GM10266 (cell line): ENCODE measurements around the gene KXD1.
"Not testable (repeated sequence)": the region's sequence is repeated elsewhere in the genome, so short reads cannot be mapped to it uniquely, and the experiment has no call there.

Experiments used
- DNase-seq: peaks from one replicate; pipeline ENCODE4 v3.0.0; 2012; ENCODE audit errors: extremely low spot score
- CTCF ChIP-seq: IDR thresholded peaks from 2 replicates; pipeline ENCODE4 v1.5.1; 2012; ENCODE audit warnings: mild to moderate bottlenecking, low read depth; ENCODE audit not compliant: control insufficient read depth, insufficient read depth; ENCODE audit errors: missing control alignments

KXD1 gene

GRCh38 chr19:18537431-18537830, 20.2 kb upstream of the KXD1 start:
- no peak for DNase-seq
- no peak for TF ChIP-seq CTCF

- no peak for DNase-seq
- TF ChIP-seq CTCF: no peak
These were observed 19.6 kb upstream of the KXD1 start for GRCh38 chr19:18538115-18538514.

- DNase-seq: no peak
- no peak for TF ChIP-seq CTCF
These were observed 18.3 kb upstream of the KXD1 start for GRCh38 chr19:18539372-18539771.

- DNase-seq: not testable (repeated sequence)
These were observed 17.5 kb upstream of the KXD1 start for GRCh38 chr19:18540200-18540599.

- DNase-seq: no peak
- TF ChIP-seq CTCF: no peak
These were observed 16.2 kb upstream of the KXD1 start for GRCh38 chr19:18541258-18541991.

GRCh38 chr19:18541992-18542940, 15.4 kb upstream of the KXD1 start:
- TF ChIP-seq CTCF: no peak
- peak; percentile 49 for DNase-seq

GRCh38 chr19:18542941-18543813, 14.5 kb upstream of the KXD1 start, which contains the start of gene FKBP8:
Gene FKBP8 (minus strand): TSS chr19:18543573. CDS start chr19:18541970, 1,603 bp downstream.
- DNase-seq: peak; percentile 99
- TF ChIP-seq CTCF: no peak
